ENCODE data around the gene BCAS4.

BCAS4 gene

DNA sequence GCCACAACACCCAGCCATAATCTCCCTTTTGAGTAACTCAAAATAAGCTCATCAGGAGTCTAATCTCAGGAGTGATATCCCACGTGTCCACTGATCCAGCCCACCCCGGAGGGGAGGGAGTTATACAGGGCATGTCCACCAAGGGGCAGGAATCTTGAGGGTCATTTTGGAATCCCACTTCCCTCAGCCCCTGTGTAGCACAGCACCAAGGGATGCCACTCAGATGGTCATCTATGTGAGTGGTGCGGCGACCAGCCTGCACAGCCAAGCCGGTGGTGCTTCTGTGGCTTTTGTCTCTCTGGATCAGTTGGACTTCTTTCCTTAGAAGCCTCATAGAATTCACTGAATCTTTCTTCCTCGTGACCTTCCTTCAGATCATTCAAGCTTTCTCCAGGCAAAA, 11.0 kb upstream of the BCAS4 start:
- H3K4me3 ChIP-seq (ENCODE audit: low read depth, low read length): no peak overlapping the region
- TF ChIP-seq, protein P1, sequence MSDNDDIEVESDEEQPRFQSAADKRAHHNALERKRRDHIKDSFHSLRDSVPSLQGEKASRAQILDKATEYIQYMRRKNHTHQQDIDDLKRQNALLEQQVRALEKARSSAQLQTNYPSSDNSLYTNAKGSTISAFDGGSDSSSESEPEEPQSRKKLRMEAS (IDR thresholded peaks at IDR 0.05; ENCODE audit: low read depth, low read length): no peak
- TF ChIP-seq MYC (IDR thresholded peaks at IDR 0.05; ENCODE audit: low read depth, low read length) (no peak), POLR2A (IDR thresholded peaks at IDR 0.05; ENCODE audit: extremely low read depth, insufficient read length) (no peak)
- TF ChIP-seq, protein P2, sequence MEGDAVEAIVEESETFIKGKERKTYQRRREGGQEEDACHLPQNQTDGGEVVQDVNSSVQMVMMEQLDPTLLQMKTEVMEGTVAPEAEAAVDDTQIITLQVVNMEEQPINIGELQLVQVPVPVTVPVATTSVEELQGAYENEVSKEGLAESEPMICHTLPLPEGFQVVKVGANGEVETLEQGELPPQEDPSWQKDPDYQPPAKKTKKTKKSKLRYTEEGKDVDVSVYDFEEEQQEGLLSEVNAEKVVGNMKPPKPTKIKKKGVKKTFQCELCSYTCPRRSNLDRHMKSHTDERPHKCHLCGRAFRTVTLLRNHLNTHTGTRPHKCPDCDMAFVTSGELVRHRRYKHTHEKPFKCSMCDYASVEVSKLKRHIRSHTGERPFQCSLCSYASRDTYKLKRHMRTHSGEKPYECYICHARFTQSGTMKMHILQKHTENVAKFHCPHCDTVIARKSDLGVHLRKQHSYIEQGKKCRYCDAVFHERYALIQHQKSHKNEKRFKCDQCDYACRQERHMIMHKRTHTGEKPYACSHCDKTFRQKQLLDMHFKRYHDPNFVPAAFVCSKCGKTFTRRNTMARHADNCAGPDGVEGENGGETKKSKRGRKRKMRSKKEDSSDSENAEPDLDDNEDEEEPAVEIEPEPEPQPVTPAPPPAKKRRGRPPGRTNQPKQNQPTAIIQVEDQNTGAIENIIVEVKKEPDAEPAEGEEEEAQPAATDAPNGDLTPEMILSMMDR (IDR thresholded peaks at IDR 0.05; ENCODE audit: low read depth, low read length): no peak
- DNase-seq (ENCODE audit: low read depth): no peak

GRCh38 chr20:50784464-50784863, 10.4 kb upstream of the BCAS4 start:
- TF ChIP-seq POLR2A (IDR thresholded peaks at IDR 0.05; ENCODE audit: extremely low read depth, insufficient read length) (no peak), MYC (IDR thresholded peaks at IDR 0.05; ENCODE audit: low read depth, low read length) (no peak)
- TF ChIP-seq, protein P1 (IDR thresholded peaks at IDR 0.05; ENCODE audit: low read depth, low read length): no peak
- TF ChIP-seq, protein P2 (IDR thresholded peaks at IDR 0.05; ENCODE audit: low read depth, low read length): no peak
- no peak for DNase-seq (ENCODE audit: low read depth)

DNA sequence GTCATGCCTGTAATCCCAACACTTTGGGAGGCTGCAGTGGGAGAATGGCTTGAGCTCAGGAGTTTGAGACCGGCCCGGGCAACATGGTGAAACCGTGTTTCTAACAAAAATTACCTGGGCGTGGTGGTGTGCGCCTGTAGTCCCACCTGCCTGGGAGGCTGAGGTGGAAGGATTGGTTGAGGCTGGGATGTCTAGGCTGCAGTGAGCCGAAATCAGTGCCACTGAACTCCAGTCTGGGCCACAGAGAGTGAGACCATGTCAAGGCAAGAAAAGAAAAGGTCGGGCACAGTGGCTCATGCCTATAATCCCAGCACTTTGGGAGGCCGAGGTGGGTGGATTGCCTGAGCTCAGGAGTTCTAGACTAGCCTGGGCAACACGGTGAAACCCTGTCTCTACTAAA, 8.2 kb upstream of the BCAS4 start:
- DNase-seq (ENCODE audit: low read depth): no peak
- TF ChIP-seq, protein P2 (IDR thresholded peaks at IDR 0.05; ENCODE audit: low read depth, low read length): no peak
- TF ChIP-seq POLR2A (IDR thresholded peaks at IDR 0.05; ENCODE audit: extremely low read depth, insufficient read length) (no peak), MYC (IDR thresholded peaks at IDR 0.05; ENCODE audit: low read depth, low read length) (no peak)
- TF ChIP-seq, protein P1 (IDR thresholded peaks at IDR 0.05; ENCODE audit: low read depth, low read length): no peak
- H3K4me3 ChIP-seq (ENCODE audit: low read depth, low read length): no peak overlapping the region

More at GRCh38 chr20:50784464-50784863, 10.4 kb upstream of the BCAS4 start:
- H3K4me3 ChIP-seq (ENCODE audit: low read depth, low read length): no peak overlapping the region

GRCh38 chr20:50787181-50787580, 7.7 kb upstream of the BCAS4 start:
- H3K4me3 ChIP-seq (ENCODE audit: low read depth, low read length): no peak overlapping the region
- TF ChIP-seq MYC (IDR thresholded peaks at IDR 0.05; ENCODE audit: low read depth, low read length) (no peak), POLR2A (IDR thresholded peaks at IDR 0.05; ENCODE audit: extremely low read depth, insufficient read length) (no peak)
- TF ChIP-seq, protein P2 (IDR thresholded peaks at IDR 0.05; ENCODE audit: low read depth, low read length): no peak
- TF ChIP-seq, protein P1 (IDR thresholded peaks at IDR 0.05; ENCODE audit: low read depth, low read length): no peak
- DNase-seq (ENCODE audit: low read depth): no peak

DNA sequence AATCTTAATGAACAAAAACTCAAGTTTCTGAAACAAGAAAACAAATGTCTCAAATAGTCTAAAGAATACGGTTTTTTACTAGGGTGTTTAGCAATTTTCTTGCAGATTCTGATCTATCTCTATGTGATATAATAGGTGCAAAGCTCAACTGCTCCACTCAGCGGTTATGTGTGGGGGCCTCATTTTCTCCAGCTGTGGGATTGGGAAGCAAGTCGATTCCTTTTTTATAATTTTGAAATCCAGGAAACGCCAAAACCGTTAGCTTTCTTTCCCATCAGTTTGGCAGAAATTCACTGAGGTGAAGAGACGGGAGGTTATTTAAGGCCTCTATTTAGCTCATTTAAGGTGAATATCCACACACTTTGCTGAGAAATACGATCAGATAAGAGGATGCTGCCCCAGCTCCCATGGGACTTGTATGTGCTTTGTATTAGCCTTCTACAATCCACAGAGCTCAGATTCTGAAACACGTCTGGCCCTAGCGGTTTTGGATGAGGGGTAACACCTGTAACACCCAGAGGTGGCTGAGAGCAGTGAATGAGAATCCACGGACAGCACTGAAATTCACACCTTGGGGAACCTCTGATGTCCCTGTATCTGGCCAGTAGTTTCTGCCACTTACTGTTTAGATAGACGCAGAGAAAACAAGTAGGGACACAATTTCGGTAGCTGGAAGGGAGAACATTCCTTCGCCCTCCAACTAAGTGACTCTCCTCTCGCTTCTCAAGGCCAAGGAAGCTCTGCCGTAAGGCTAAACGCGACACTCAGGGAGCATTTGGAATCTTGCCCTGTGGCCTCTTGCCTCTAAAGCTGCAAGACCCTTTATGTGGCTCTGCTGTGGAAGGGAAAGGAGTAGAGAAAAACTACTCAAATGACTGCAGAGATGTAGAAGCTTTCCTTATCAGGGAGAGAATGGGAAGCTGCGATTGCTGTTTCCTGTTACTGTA, 6.5 kb upstream of the BCAS4 start:
- H3K4me3 ChIP-seq (ENCODE audit: low read depth, low read length): no peak overlapping the region
- DNase-seq (ENCODE audit: low read depth): peak; percentile 83
- TF ChIP-seq, protein P2 (IDR thresholded peaks at IDR 0.05; ENCODE audit: low read depth, low read length): peak; percentile 57
- TF ChIP-seq, protein P1 (IDR thresholded peaks at IDR 0.05; ENCODE audit: low read depth, low read length): no peak
- TF ChIP-seq POLR2A (IDR thresholded peaks at IDR 0.05; ENCODE audit: extremely low read depth, insufficient read length): no peak
- TF ChIP-seq MYC (IDR thresholded peaks at IDR 0.05; ENCODE audit: low read depth, low read length): 0 out of 2 replicates have a peak, but pooled peaks have one; percentile 16
